IMR-90 (cell line): Measurements from ENCODE around the gene GP5. TPM values are rescaled to one million over a fixed set of nuclear protein-coding genes. Genes with fewer than 3 reads are reported as not detected.

ENCODE experiments used
- ATAC-seq: fragments of 200-7000 bp; cut with Tn5 transposase; 2 replicates; pipeline ENCODE4 v1.9.1; 2020; ENCODE audit warnings: low read depth, mild to moderate bottlenecking, moderate library complexity
- BruUV-seq: library from RNA; stranded (reverse); fragments of 400-500 nt; replicated peaks from 2 replicates; lab custom pipeline; 2021; lab: Mats Ljungman, UMichigan
- CTCF ChIA-PET: fragments of 300-600 bp; formaldehyde crosslinking; extraction: SDS; loops from one replicate; lab custom pipeline; 2021; ENCODE audit warnings: antibody characterized with exemption; lab: Yijun Ruan, JAX
- POLR2A ChIA-PET: fragments of 300-600 bp; sonication (Branson Sonifier 250); formaldehyde crosslinking; loops from one replicate; lab custom pipeline; 2022; ENCODE audit warnings: antibody characterized with exemption; ENCODE audit not compliant: unreplicated experiment; lab: Charles Lee
- DNase-seq: peaks from one replicate; pipeline ENCODE4 v3.0.0; 2013
- H2AFZ ChIP-seq: replicated peaks from 2 replicates; pipeline ENCODE3; 2013; ENCODE audit warnings: low read length, mild to moderate bottlenecking; ENCODE audit not compliant: poor library complexity
- H2AK5ac ChIP-seq: 2 replicates; pipeline ENCODE4 v1.6.1; 2013; ENCODE audit warnings: low read depth, low read length, inconsistent platforms
- H2AK9ac ChIP-seq: replicated peaks from 2 replicates; pipeline ENCODE3; 2013; ENCODE audit warnings: mild to moderate bottlenecking, low read depth, low read length, moderate library complexity; ENCODE audit not compliant: poor library complexity
- H2BK120ac ChIP-seq: 2 replicates; pipeline ENCODE4 v1.6.1; 2013; ENCODE audit warnings: low read depth, low read length, inconsistent platforms
- H2BK15ac ChIP-seq: 3 replicates; pipeline ENCODE4 v1.6.1; 2013; ENCODE audit warnings: low read depth, low read length, inconsistent platforms
- H2BK20ac ChIP-seq: 2 replicates; pipeline ENCODE4 v1.6.1; 2013; ENCODE audit warnings: low read depth, mild to moderate bottlenecking, inconsistent platforms, low read length, moderate library complexity
- H2BK5ac ChIP-seq: 2 replicates; pipeline ENCODE4 v1.6.1; 2013; ENCODE audit warnings: mild to moderate bottlenecking, low read depth, low read length, inconsistent platforms; ENCODE audit not compliant: poor library complexity, severe bottlenecking
- H3K14ac ChIP-seq: replicated peaks from 2 replicates; pipeline ENCODE4 v1.6.1; 2013; ENCODE audit warnings: low read depth, low read length, inconsistent platforms
- H3K18ac ChIP-seq: 2 replicates; pipeline ENCODE4 v1.6.1; 2013; ENCODE audit warnings: low read depth, low read length, control low read depth
- H3K23ac ChIP-seq: 2 replicates; pipeline ENCODE4 v1.6.1; 2013; ENCODE audit warnings: low read depth, low read length, inconsistent platforms
- H3K27ac ChIP-seq: 2 replicates; pipeline ENCODE4 v1.5.1; 2013; ENCODE audit warnings: mild to moderate bottlenecking, control low read depth, low read length; ENCODE audit not compliant: insufficient read depth
- H3K27me3 ChIP-seq: 2 replicates; pipeline ENCODE4 v1.6.1; 2013; ENCODE audit warnings: low read length; ENCODE audit not compliant: control insufficient read depth, insufficient read depth
- H3K36me3 ChIP-seq: 2 replicates; pipeline ENCODE4 v1.6.1; 2013; ENCODE audit warnings: low read length, mixed read lengths; ENCODE audit not compliant: control insufficient read depth, insufficient read depth
- H3K4ac ChIP-seq: 2 replicates; pipeline ENCODE4 v1.6.1; 2013; ENCODE audit warnings: low read depth, low read length, inconsistent platforms
- H3K4me1 ChIP-seq: 2 replicates; pipeline ENCODE4 v1.6.1; 2013; ENCODE audit warnings: low read length, mixed read lengths; ENCODE audit not compliant: control insufficient read depth, insufficient read depth
- H3K4me2 ChIP-seq: 2 replicates; pipeline ENCODE4 v1.6.1; 2013; ENCODE audit warnings: low read depth, mild to moderate bottlenecking, control low read depth, low read length, moderate library complexity
- H3K4me3 ChIP-seq: 2 replicates; pipeline ENCODE4 v1.5.1; 2013; ENCODE audit warnings: low read depth, mild to moderate bottlenecking, control low read depth, low read length, moderate library complexity; ENCODE audit not compliant: insufficient read depth
- H3K56ac ChIP-seq: 2 replicates; pipeline ENCODE4 v1.6.1; 2013; ENCODE audit warnings: low read length, inconsistent platforms; ENCODE audit not compliant: insufficient read depth; ENCODE audit errors: extremely low read depth
- H3K79me1 ChIP-seq, 2 experiments: 2 replicates each; pipeline ENCODE4 v1.6.1; 2013; ENCODE audit warnings: low read length in 2 of 2, inconsistent platforms in 1 of 2, low read depth in 1 of 2
- H3K9ac ChIP-seq: 2 replicates; pipeline ENCODE4 v1.6.1; 2013; ENCODE audit warnings: low read depth, low read length, control low read depth
- H3K9me1 ChIP-seq: 2 replicates; pipeline ENCODE4 v1.6.1; 2013; ENCODE audit warnings: low read length, inconsistent platforms; ENCODE audit not compliant: insufficient read depth
- H3K9me3 ChIP-seq: 2 replicates; pipeline ENCODE4 v1.6.1; 2013; ENCODE audit warnings: low read length; ENCODE audit not compliant: control insufficient read depth, insufficient read depth
- H4K20me1 ChIP-seq: 2 replicates; pipeline ENCODE4 v1.6.1; 2013; ENCODE audit warnings: low read length, inconsistent platforms; ENCODE audit not compliant: insufficient read depth
- H4K5ac ChIP-seq: 2 replicates; pipeline ENCODE4 v1.6.1; 2013; ENCODE audit warnings: mild to moderate bottlenecking, low read depth, low read length, control low read depth
- H4K8ac ChIP-seq, 2 experiments: 2 replicates each; pipeline ENCODE4 v1.6.1; 2013; ENCODE audit warnings: low read depth in 2 of 2, low read length in 2 of 2, control low read depth in 1 of 2, inconsistent platforms in 1 of 2
- H4K91ac ChIP-seq: 2 replicates; pipeline ENCODE4 v1.6.1; 2013; ENCODE audit warnings: low read depth, low read length, inconsistent platforms; ENCODE audit not compliant: insufficient read depth
- BHLHE40 ChIP-seq: fragments of 150-350 bp; IDR thresholded peaks from 2 replicates; pipeline ENCODE4 v1.6.1; 2016; ENCODE audit warnings: mild to moderate bottlenecking, low read depth, low read length
- CEBPB ChIP-seq: IDR thresholded peaks from 2 replicates; pipeline ENCODE4 v1.6.1; 2012; ENCODE audit warnings: low read depth, low read length, improper control_type of control experiment
- CHD1 ChIP-seq: IDR thresholded peaks from 2 replicates; pipeline ENCODE4 v1.6.1; 2012; ENCODE audit warnings: low read depth, low read length, improper control_type of control experiment
- CTCF ChIP-seq: conservative IDR thresholded peaks from 2 replicates; pipeline ENCODE4 v1.5.1; 2012; ENCODE audit warnings: mild to moderate bottlenecking, low read depth, low read length, improper control_type of control experiment
- ELK1 ChIP-seq: fragments of 150-350 bp; IDR thresholded peaks from 2 replicates; pipeline ENCODE4 v1.6.1; 2016; ENCODE audit warnings: low read depth, mild to moderate bottlenecking, low read length, moderate library complexity, borderline replicate concordance
- FOS ChIP-seq: fragments of 150-350 bp; IDR thresholded peaks from 2 replicates; pipeline ENCODE4 v1.6.1; 2016; ENCODE audit warnings: low read depth, low read length
- MAFK ChIP-seq: IDR thresholded peaks from 2 replicates; pipeline ENCODE4 v1.6.1; 2012; ENCODE audit warnings: low read depth, low read length, improper control_type of control experiment
- MAZ ChIP-seq: IDR thresholded peaks from 2 replicates; pipeline ENCODE4 v1.6.1; 2012; ENCODE audit warnings: low read depth, mild to moderate bottlenecking, low read length, improper control_type of control experiment, moderate library complexity, borderline replicate concordance
- MXI1 ChIP-seq: IDR thresholded peaks from 2 replicates; pipeline ENCODE4 v1.6.1; 2012; ENCODE audit warnings: low read depth, mild to moderate bottlenecking, low read length, moderate library complexity, borderline replicate concordance
- NFE2L2 ChIP-seq: fragments of 150-350 bp; IDR thresholded peaks from 2 replicates; pipeline ENCODE4 v1.6.1; 2016; ENCODE audit warnings: low read depth, mild to moderate bottlenecking, low read length
- POLR2A ChIP-seq: IDR thresholded peaks from 2 replicates; pipeline ENCODE4 v1.6.1; 2012; ENCODE audit warnings: mild to moderate bottlenecking, low read depth, low read length
- RAD21 ChIP-seq: IDR thresholded peaks from 2 replicates; pipeline ENCODE4 v1.6.1; 2012; ENCODE audit warnings: low read length, improper control_type of control experiment
- RCOR1 ChIP-seq: IDR thresholded peaks from 2 replicates; pipeline ENCODE4 v1.6.1; 2012; ENCODE audit warnings: mild to moderate bottlenecking, low read length, improper control_type of control experiment; ENCODE audit not compliant: insufficient replicate concordance
- RFX5 ChIP-seq: IDR thresholded peaks from 2 replicates; pipeline ENCODE4 v1.8.0; 2012; ENCODE audit warnings: low read depth, mild to moderate bottlenecking, low read length, moderate library complexity
- SMC3 ChIP-seq: fragments of 150-350 bp; IDR thresholded peaks from 2 replicates; pipeline ENCODE4 v1.6.1; 2016; ENCODE audit warnings: low read depth, mild to moderate bottlenecking, antibody characterized with exemption, low read length, moderate library complexity
- USF2 ChIP-seq: fragments of 150-350 bp; IDR thresholded peaks from 2 replicates; pipeline ENCODE4 v1.6.1; 2017; ENCODE audit warnings: mild to moderate bottlenecking, antibody characterized with exemption, low read length, low read depth
- WGBS, 2 experiments: methylation state at CpG; one replicate each; pipeline versions ENCODE4 v1.1.5 to v1.1.7; 2013; ENCODE audit warnings: missing lambda C conversion rate in 2 of 2; ENCODE audit not compliant: insufficient read length in 1 of 2; ENCODE audit errors: extremely low coverage in 2 of 2; 5-methylcytosine and 5-hydroxymethylcytosine counted together
- dilution Hi-C: fragments of 300-500 bp; cut with HindIII; formaldehyde crosslinking; loops from one replicate; pipeline ENCODE4 v1.14.3; 2018; ENCODE audit warnings: low sequenced_read_pairs; ENCODE audit not compliant: unreplicated experiment
- in situ Hi-C: fragments of 300-500 bp; cut with MboI; formaldehyde crosslinking; loops from 3 replicates; pipeline ENCODE4 v1.14.3; 2019; ENCODE audit warnings: low sequenced_read_pairs, inconsistent platforms, mixed read lengths
- intact Hi-C: fragments of 100-400 bp; cut with micrococcal nuclease; formaldehyde crosslinking; loops from 2 replicates; pipeline ENCODE4 v1.10.0; 2022
- polyA plus RNA-seq, 3 experiments: library from polyadenylated mRNA; depleted of rRNA; stranded (reverse); fragments of >200 nt; gene quantifications; 2 replicates each; pipeline ENCODE4 v1.2.3, GENCODE V29; 2012; ENCODE audit warnings: low replicate concordance in 1 of 3
- total RNA-seq: library from RNA; depleted of rRNA; stranded (reverse); fragments of >200 nt; gene quantifications from 2 replicates; pipeline ENCODE4 v1.2.3, GENCODE V29; 2012

GP5 gene
- total and polyA plus RNA-seq, 2 of the 4 experiments (the other 2 are of a cell fraction): under 0.01 to 0.12 TPM

- Histone ChIP-seq H3K4me1 (no peaks in the 10 kb centered on the region), H3K18ac (no peak overlapping the region), H2AFZ (no peak overlapping the region), H3K9me1 (peaks cover 11% of the 10 kb centered on the region), H3K56ac (no peak overlapping the region), H3K36me3 (no peaks in the 10 kb centered on the region), H2BK20ac (no peak overlapping the region), H3K27ac (no peak overlapping the region), H4K8ac (no peak overlapping the region), H3K4me3 (no peak overlapping the region), H2AK5ac (no peak overlapping the region), H2AK9ac (no peak overlapping the region), H4K5ac (no peak overlapping the region), H2BK120ac (no peak overlapping the region), H4K20me1 (no peaks in the 10 kb centered on the region), H3K27me3 (peaks cover 17% of the 10 kb centered on the region), H3K14ac (no peak overlapping the region), H3K9me3 (no peaks in the 10 kb centered on the region), H2BK15ac (no peak overlapping the region), H3K9ac (no peak overlapping the region), H2BK5ac (no peak overlapping the region), H3K23ac (no peak overlapping the region), H3K4ac (no peak overlapping the region), H4K91ac (no peak overlapping the region), H3K4me2 (no peak overlapping the region), H3K79me1 (no peaks in the 10 kb centered on the region)
- TF ChIP-seq CTCF (no peak), BHLHE40 (no peak), CHD1 (no peak), ELK1 (no peak), MXI1 (no peak), CEBPB (no peak), USF2 (no peak), SMC3 (no peak), RFX5 (no peak), FOS (no peak), NFE2L2 (no peak), RCOR1 (no peak), POLR2A (no peak), RAD21 (no peak), MAZ (no peak), MAFK (no peak)
- ATAC-seq (no peak), DNase-seq (no peak)
- WGBS, 2 experiments: no CpG with 5 or more reads among the region's 11 CpGs
- BruUV-seq: no TSS peak
- POLR2A ChIA-PET: no interaction called here
- dilution Hi-C loops: no loop called here
- CTCF ChIA-PET: interaction anchor here (2.3 kb wide), 1 partner anchor 14 kb away, joined by 9 read pairs; no protein-coding TSS in a partner anchor
- intact Hi-C loops: no loop called here
- in situ Hi-C loops: no loop called here
These were observed 41.4 kb downstream of the GP5 start for GRCh38 chr3:194357681-194358080.
